IMR-90 (cell line): ENCODE data around the gene DENND2D. TPM values are rescaled to one million over a fixed set of nuclear protein-coding genes. Genes with fewer than 3 reads are reported as not detected.

Source experiments
- ATAC-seq: fragments of 200-7000 bp; cut with Tn5 transposase; 2 replicates; pipeline ENCODE4 v1.9.1; 2020; ENCODE audit warnings: low read depth, mild to moderate bottlenecking, moderate library complexity
- BruUV-seq: library from RNA; stranded (reverse); fragments of 400-500 nt; replicated peaks from 2 replicates; lab custom pipeline; 2021; lab: Mats Ljungman, UMichigan
- CTCF ChIA-PET: fragments of 300-600 bp; formaldehyde crosslinking; extraction: SDS; loops from one replicate; lab custom pipeline; 2021; ENCODE audit warnings: antibody characterized with exemption; lab: Yijun Ruan, JAX
- POLR2A ChIA-PET: fragments of 300-600 bp; sonication (Branson Sonifier 250); formaldehyde crosslinking; loops from one replicate; lab custom pipeline; 2022; ENCODE audit warnings: antibody characterized with exemption; ENCODE audit not compliant: unreplicated experiment; lab: Charles Lee
- DNase-seq: peaks from one replicate; pipeline ENCODE4 v3.0.0; 2013
- H2AFZ ChIP-seq: replicated peaks from 2 replicates; pipeline ENCODE3; 2013; ENCODE audit warnings: low read length, mild to moderate bottlenecking; ENCODE audit not compliant: poor library complexity
- H2AK5ac ChIP-seq: 2 replicates; pipeline ENCODE4 v1.6.1; 2013; ENCODE audit warnings: low read depth, low read length, inconsistent platforms
- H2AK9ac ChIP-seq: replicated peaks from 2 replicates; pipeline ENCODE3; 2013; ENCODE audit warnings: mild to moderate bottlenecking, low read depth, low read length, moderate library complexity; ENCODE audit not compliant: poor library complexity
- H2BK120ac ChIP-seq: 2 replicates; pipeline ENCODE4 v1.6.1; 2013; ENCODE audit warnings: low read depth, low read length, inconsistent platforms
- H2BK15ac ChIP-seq: 3 replicates; pipeline ENCODE4 v1.6.1; 2013; ENCODE audit warnings: low read depth, low read length, inconsistent platforms
- H2BK20ac ChIP-seq: 2 replicates; pipeline ENCODE4 v1.6.1; 2013; ENCODE audit warnings: low read depth, mild to moderate bottlenecking, inconsistent platforms, low read length, moderate library complexity
- H2BK5ac ChIP-seq: 2 replicates; pipeline ENCODE4 v1.6.1; 2013; ENCODE audit warnings: mild to moderate bottlenecking, low read depth, low read length, inconsistent platforms; ENCODE audit not compliant: poor library complexity, severe bottlenecking
- H3K14ac ChIP-seq: replicated peaks from 2 replicates; pipeline ENCODE4 v1.6.1; 2013; ENCODE audit warnings: low read depth, low read length, inconsistent platforms
- H3K18ac ChIP-seq: 2 replicates; pipeline ENCODE4 v1.6.1; 2013; ENCODE audit warnings: low read depth, low read length, control low read depth
- H3K23ac ChIP-seq: 2 replicates; pipeline ENCODE4 v1.6.1; 2013; ENCODE audit warnings: low read depth, low read length, inconsistent platforms
- H3K27ac ChIP-seq: 2 replicates; pipeline ENCODE4 v1.5.1; 2013; ENCODE audit warnings: mild to moderate bottlenecking, control low read depth, low read length; ENCODE audit not compliant: insufficient read depth
- H3K27me3 ChIP-seq: 2 replicates; pipeline ENCODE4 v1.6.1; 2013; ENCODE audit warnings: low read length; ENCODE audit not compliant: control insufficient read depth, insufficient read depth
- H3K36me3 ChIP-seq: 2 replicates; pipeline ENCODE4 v1.6.1; 2013; ENCODE audit warnings: low read length, mixed read lengths; ENCODE audit not compliant: control insufficient read depth, insufficient read depth
- H3K4ac ChIP-seq: 2 replicates; pipeline ENCODE4 v1.6.1; 2013; ENCODE audit warnings: low read depth, low read length, inconsistent platforms
- H3K4me1 ChIP-seq: 2 replicates; pipeline ENCODE4 v1.6.1; 2013; ENCODE audit warnings: low read length, mixed read lengths; ENCODE audit not compliant: control insufficient read depth, insufficient read depth
- H3K4me2 ChIP-seq: 2 replicates; pipeline ENCODE4 v1.6.1; 2013; ENCODE audit warnings: low read depth, mild to moderate bottlenecking, control low read depth, low read length, moderate library complexity
- H3K4me3 ChIP-seq: 2 replicates; pipeline ENCODE4 v1.5.1; 2013; ENCODE audit warnings: low read depth, mild to moderate bottlenecking, control low read depth, low read length, moderate library complexity; ENCODE audit not compliant: insufficient read depth
- H3K56ac ChIP-seq: 2 replicates; pipeline ENCODE4 v1.6.1; 2013; ENCODE audit warnings: low read length, inconsistent platforms; ENCODE audit not compliant: insufficient read depth; ENCODE audit errors: extremely low read depth
- H3K79me1 ChIP-seq, 2 experiments: 2 replicates each; pipeline ENCODE4 v1.6.1; 2013; ENCODE audit warnings: low read length in 2 of 2, inconsistent platforms in 1 of 2, low read depth in 1 of 2
- H3K9ac ChIP-seq: 2 replicates; pipeline ENCODE4 v1.6.1; 2013; ENCODE audit warnings: low read depth, low read length, control low read depth
- H3K9me1 ChIP-seq: 2 replicates; pipeline ENCODE4 v1.6.1; 2013; ENCODE audit warnings: low read length, inconsistent platforms; ENCODE audit not compliant: insufficient read depth
- H3K9me3 ChIP-seq: 2 replicates; pipeline ENCODE4 v1.6.1; 2013; ENCODE audit warnings: low read length; ENCODE audit not compliant: control insufficient read depth, insufficient read depth
- H4K20me1 ChIP-seq: 2 replicates; pipeline ENCODE4 v1.6.1; 2013; ENCODE audit warnings: low read length, inconsistent platforms; ENCODE audit not compliant: insufficient read depth
- H4K5ac ChIP-seq: 2 replicates; pipeline ENCODE4 v1.6.1; 2013; ENCODE audit warnings: mild to moderate bottlenecking, low read depth, low read length, control low read depth
- H4K8ac ChIP-seq, 2 experiments: 2 replicates each; pipeline ENCODE4 v1.6.1; 2013; ENCODE audit warnings: low read depth in 2 of 2, low read length in 2 of 2, control low read depth in 1 of 2, inconsistent platforms in 1 of 2
- H4K91ac ChIP-seq: 2 replicates; pipeline ENCODE4 v1.6.1; 2013; ENCODE audit warnings: low read depth, low read length, inconsistent platforms; ENCODE audit not compliant: insufficient read depth
- BHLHE40 ChIP-seq: fragments of 150-350 bp; IDR thresholded peaks from 2 replicates; pipeline ENCODE4 v1.6.1; 2016; ENCODE audit warnings: mild to moderate bottlenecking, low read depth, low read length
- CEBPB ChIP-seq: IDR thresholded peaks from 2 replicates; pipeline ENCODE4 v1.6.1; 2012; ENCODE audit warnings: low read depth, low read length, improper control_type of control experiment
- CHD1 ChIP-seq: IDR thresholded peaks from 2 replicates; pipeline ENCODE4 v1.6.1; 2012; ENCODE audit warnings: low read depth, low read length, improper control_type of control experiment
- ELK1 ChIP-seq: fragments of 150-350 bp; IDR thresholded peaks from 2 replicates; pipeline ENCODE4 v1.6.1; 2016; ENCODE audit warnings: low read depth, mild to moderate bottlenecking, low read length, moderate library complexity, borderline replicate concordance
- MAFK ChIP-seq: IDR thresholded peaks from 2 replicates; pipeline ENCODE4 v1.6.1; 2012; ENCODE audit warnings: low read depth, low read length, improper control_type of control experiment
- MXI1 ChIP-seq: IDR thresholded peaks from 2 replicates; pipeline ENCODE4 v1.6.1; 2012; ENCODE audit warnings: low read depth, mild to moderate bottlenecking, low read length, moderate library complexity, borderline replicate concordance
- NFE2L2 ChIP-seq: fragments of 150-350 bp; IDR thresholded peaks from 2 replicates; pipeline ENCODE4 v1.6.1; 2016; ENCODE audit warnings: low read depth, mild to moderate bottlenecking, low read length
- POLR2A ChIP-seq: IDR thresholded peaks from 2 replicates; pipeline ENCODE4 v1.6.1; 2012; ENCODE audit warnings: mild to moderate bottlenecking, low read depth, low read length
- RAD21 ChIP-seq: IDR thresholded peaks from 2 replicates; pipeline ENCODE4 v1.6.1; 2012; ENCODE audit warnings: low read length, improper control_type of control experiment
- RCOR1 ChIP-seq: IDR thresholded peaks from 2 replicates; pipeline ENCODE4 v1.6.1; 2012; ENCODE audit warnings: mild to moderate bottlenecking, low read length, improper control_type of control experiment; ENCODE audit not compliant: insufficient replicate concordance
- RFX5 ChIP-seq: IDR thresholded peaks from 2 replicates; pipeline ENCODE4 v1.8.0; 2012; ENCODE audit warnings: low read depth, mild to moderate bottlenecking, low read length, moderate library complexity
- WGBS, 2 experiments: methylation state at CpG; one replicate each; pipeline versions ENCODE4 v1.1.5 to v1.1.7; 2013; ENCODE audit warnings: missing lambda C conversion rate in 2 of 2; ENCODE audit not compliant: insufficient read length in 1 of 2; ENCODE audit errors: extremely low coverage in 2 of 2; 5-methylcytosine and 5-hydroxymethylcytosine counted together
- dilution Hi-C: fragments of 300-500 bp; cut with HindIII; formaldehyde crosslinking; loops from one replicate; pipeline ENCODE4 v1.14.3; 2018; ENCODE audit warnings: low sequenced_read_pairs; ENCODE audit not compliant: unreplicated experiment
- in situ Hi-C: fragments of 300-500 bp; cut with MboI; formaldehyde crosslinking; loops from 3 replicates; pipeline ENCODE4 v1.14.3; 2019; ENCODE audit warnings: low sequenced_read_pairs, inconsistent platforms, mixed read lengths
- intact Hi-C: fragments of 100-400 bp; cut with micrococcal nuclease; formaldehyde crosslinking; loops from 2 replicates; pipeline ENCODE4 v1.10.0; 2022
- polyA plus RNA-seq, 3 experiments: library from polyadenylated mRNA; depleted of rRNA; stranded (reverse); fragments of >200 nt; gene quantifications; 2 replicates each; pipeline ENCODE4 v1.2.3, GENCODE V29; 2012; ENCODE audit warnings: low replicate concordance in 1 of 3
- total RNA-seq: library from RNA; depleted of rRNA; stranded (reverse); fragments of >200 nt; gene quantifications from 2 replicates; pipeline ENCODE4 v1.2.3, GENCODE V29; 2012
- TF ChIP-seq, protein P1 (sequence below): conservative IDR thresholded peaks from 2 replicates; pipeline ENCODE4 v1.5.1; 2012; ENCODE audit warnings: mild to moderate bottlenecking, low read depth, low read length, improper control_type of control experiment

Gene DENND2D
- total and polyA plus RNA-seq, 2 of the 4 experiments (the other 2 are of a cell fraction), result 0.86 to 0.90 TPM

DNA sequence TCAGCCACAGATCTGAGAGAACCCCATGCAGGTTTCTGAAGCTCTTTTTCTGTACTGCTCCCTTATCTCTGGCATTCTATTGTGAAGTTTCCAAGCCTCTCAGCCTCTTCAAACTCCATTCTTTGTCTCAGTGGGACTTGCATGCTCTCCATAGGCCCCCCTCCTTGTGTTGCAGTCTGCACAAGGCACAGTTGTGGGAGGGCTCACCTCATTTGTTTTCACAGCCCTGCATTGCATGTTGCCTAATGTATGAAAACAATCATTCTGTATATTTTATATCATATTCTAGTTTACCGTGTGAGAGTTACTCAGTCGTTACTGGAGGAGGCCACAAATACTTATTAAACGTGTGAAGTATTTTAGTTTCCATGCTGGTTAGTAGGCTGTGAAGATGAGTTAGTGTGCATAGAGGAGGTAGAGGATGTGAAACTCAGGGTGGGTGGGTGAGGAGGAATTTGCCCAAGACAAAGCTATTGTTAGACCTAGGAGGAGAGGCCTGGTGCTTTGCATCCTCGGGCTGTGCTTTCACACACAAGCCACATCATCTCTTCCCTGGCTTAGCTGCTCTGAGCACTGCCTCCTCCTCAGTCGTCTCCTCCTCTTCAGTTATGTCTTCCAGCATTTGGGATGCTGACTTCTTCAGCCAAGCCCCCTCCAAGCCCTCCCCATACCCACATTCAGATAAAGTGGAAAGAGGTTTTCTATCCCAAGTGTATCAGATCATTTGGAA, 19.3 kb upstream of the DENND2D start (continued):
- TF ChIP-seq MAFK, result no peak

DNA sequence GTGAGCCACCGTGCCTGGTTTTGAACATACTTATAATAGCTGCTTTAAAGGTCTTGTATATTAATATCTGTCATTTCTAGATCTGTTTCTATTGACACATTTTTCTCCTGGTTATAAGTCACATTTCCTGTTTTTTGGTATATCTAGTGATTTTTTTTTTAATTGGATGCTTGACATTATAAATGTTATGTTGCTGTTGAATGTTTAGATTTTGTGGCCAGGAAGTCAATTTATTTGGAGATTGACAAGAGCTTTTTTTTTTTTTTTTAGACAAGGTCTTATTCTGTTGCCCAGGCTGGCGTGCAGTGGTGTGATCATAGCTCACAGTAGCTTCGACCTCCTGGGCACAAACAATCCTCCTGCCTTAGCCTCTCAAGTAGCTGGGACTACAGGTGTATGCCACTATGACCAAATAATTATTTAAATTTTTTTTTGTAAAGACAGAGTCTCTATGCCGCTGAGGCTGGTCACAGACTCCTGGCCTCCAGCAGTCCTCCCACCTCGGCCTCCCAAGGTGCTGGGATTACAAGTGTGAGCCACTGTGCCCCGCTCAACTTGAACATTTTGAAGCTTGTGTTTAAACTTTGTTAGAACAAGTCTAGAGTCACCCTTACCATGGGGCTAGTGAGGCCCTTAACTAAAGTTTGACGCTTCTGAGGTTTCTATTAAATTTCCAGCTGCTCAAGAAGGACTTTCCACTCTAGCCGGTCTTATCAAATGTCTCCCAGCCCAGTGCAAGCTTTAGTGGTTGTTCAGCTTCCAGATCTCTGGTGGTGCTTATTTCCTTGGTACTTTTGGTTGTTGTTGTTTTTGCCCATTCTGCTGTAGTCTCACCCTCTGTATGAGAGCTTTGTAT, 18.5 kb upstream of the DENND2D start:
- CTCF ChIA-PET, result interaction anchor here (0.6 kb wide), 1 partner anchor 939 kb away, joined by 3 read pairs; no protein-coding TSS in a partner anchor
- no peak overlapping the region for H2AK9ac ChIP-seq
- no peaks in the 10 kb centered on the region for H3K9me1 ChIP-seq
- no TSS peak for BruUV-seq
- H3K56ac ChIP-seq, result no peak overlapping the region
- H3K14ac ChIP-seq, result no peak overlapping the region
- H4K5ac ChIP-seq, result no peak overlapping the region
- H2AK5ac ChIP-seq, result no peak overlapping the region
- no peak overlapping the region for H3K4me3 ChIP-seq
- H3K79me1 ChIP-seq, result no peaks in the 10 kb centered on the region
- no peak overlapping the region for H2BK15ac ChIP-seq
- H3K23ac ChIP-seq, result no peak overlapping the region
- 90% methylated on average over 2 of the region's 8 CpGs; no CpG with 5 or more reads in 1 of the 2 experiments for WGBS, 2 experiments
- H4K91ac ChIP-seq, result no peak overlapping the region
- no peak overlapping the region for H2AFZ ChIP-seq
- H4K8ac ChIP-seq, result no peak overlapping the region
- H3K36me3 ChIP-seq, result no peaks in the 10 kb centered on the region
- no peak overlapping the region for H2BK120ac ChIP-seq
- no peak overlapping the region for H3K9ac ChIP-seq
- POLR2A ChIA-PET, result interaction anchor here (0.5 kb wide), 1 partner anchor 9 kb away, joined by 5 read pairs; no protein-coding TSS in a partner anchor
- no peak overlapping the region for H3K4me2 ChIP-seq
- dilution Hi-C loops, result no loop called here
- H3K4ac ChIP-seq, result no peak overlapping the region
- H2BK5ac ChIP-seq, result no peak overlapping the region
- no peak for ATAC-seq
- in situ Hi-C loops, result no loop called here
- H3K27me3 ChIP-seq, result no peaks in the 10 kb centered on the region
- no peaks in the 10 kb centered on the region for H4K20me1 ChIP-seq
- no peak overlapping the region for H3K18ac ChIP-seq
- no peak overlapping the region for H3K27ac ChIP-seq
- peaks cover 3% of the 10 kb centered on the region; the same call in 1 of the 2 replicates for H3K4me1 ChIP-seq
- DNase-seq, result no peak
- H2BK20ac ChIP-seq, result no peak overlapping the region
- intact Hi-C loops, result no loop called here
- no peaks in the 10 kb centered on the region for H3K9me3 ChIP-seq
- no peak for TF ChIP-seq CEBPB
- no peak for TF ChIP-seq MAFK
- no peak for TF ChIP-seq RCOR1
- TF ChIP-seq, protein P1, sequence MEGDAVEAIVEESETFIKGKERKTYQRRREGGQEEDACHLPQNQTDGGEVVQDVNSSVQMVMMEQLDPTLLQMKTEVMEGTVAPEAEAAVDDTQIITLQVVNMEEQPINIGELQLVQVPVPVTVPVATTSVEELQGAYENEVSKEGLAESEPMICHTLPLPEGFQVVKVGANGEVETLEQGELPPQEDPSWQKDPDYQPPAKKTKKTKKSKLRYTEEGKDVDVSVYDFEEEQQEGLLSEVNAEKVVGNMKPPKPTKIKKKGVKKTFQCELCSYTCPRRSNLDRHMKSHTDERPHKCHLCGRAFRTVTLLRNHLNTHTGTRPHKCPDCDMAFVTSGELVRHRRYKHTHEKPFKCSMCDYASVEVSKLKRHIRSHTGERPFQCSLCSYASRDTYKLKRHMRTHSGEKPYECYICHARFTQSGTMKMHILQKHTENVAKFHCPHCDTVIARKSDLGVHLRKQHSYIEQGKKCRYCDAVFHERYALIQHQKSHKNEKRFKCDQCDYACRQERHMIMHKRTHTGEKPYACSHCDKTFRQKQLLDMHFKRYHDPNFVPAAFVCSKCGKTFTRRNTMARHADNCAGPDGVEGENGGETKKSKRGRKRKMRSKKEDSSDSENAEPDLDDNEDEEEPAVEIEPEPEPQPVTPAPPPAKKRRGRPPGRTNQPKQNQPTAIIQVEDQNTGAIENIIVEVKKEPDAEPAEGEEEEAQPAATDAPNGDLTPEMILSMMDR, result no peak
- TF ChIP-seq POLR2A, result no peak
- TF ChIP-seq ELK1, result no peak
- TF ChIP-seq BHLHE40, result no peak
- no peak for TF ChIP-seq CHD1
- no peak for TF ChIP-seq NFE2L2
- TF ChIP-seq RFX5, result no peak
- no peak for TF ChIP-seq RAD21
- no peak for TF ChIP-seq MXI1
